GM23338 (cell line): ENCODE data around the gene POU2F3. TPM values are rescaled to one million over a fixed set of nuclear protein-coding genes. Genes with fewer than 3 reads are reported as not detected.
A peak's percentile ranks its signal among the peaks of the same experiment; 100 is the strongest.
"Not testable (repeated sequence)": the region's sequence is repeated elsewhere in the genome, so short reads cannot be mapped to it uniquely, and the experiment has no call there.

Experiments
- ATAC-seq: fragments of 200-7000 bp; cut with Tn5 transposase; 3 replicates; pipeline ENCODE4 v1.9.1; 2020
- DNase-seq: peaks from one replicate; pipeline ENCODE4 v3.0.0-alpha.2; 2015; ENCODE audit warnings: low spot score
- H2AFZ ChIP-seq: fragments of 200-600 bp; sonication (generic); 2 replicates; pipeline ENCODE4 v1.8.0; 2016; ENCODE audit warnings: antibody characterized with exemption, mild to moderate bottlenecking, moderate library complexity
- H3F3A ChIP-seq: fragments of 200-600 bp; sonication (generic); replicated peaks from 2 replicates; pipeline ENCODE4 v1.8.0; 2017; ENCODE audit warnings: antibody characterized with exemption, mixed run types, low read depth
- H3K27ac ChIP-seq: fragments of 200-600 bp; sonication (generic); 2 replicates; pipeline ENCODE4 v1.6.1; 2016; ENCODE audit warnings: low read depth
- H3K27me3 ChIP-seq: fragments of 200-600 bp; sonication (generic); 2 replicates; pipeline ENCODE4 v1.8.0; 2016; ENCODE audit warnings: mild to moderate bottlenecking, mixed run types, moderate library complexity; ENCODE audit not compliant: insufficient read depth
- H3K36me3 ChIP-seq: fragments of 200-600 bp; sonication (generic); 2 replicates; pipeline ENCODE4 v1.8.0; 2016; ENCODE audit warnings: mild to moderate bottlenecking; ENCODE audit not compliant: insufficient read depth
- H3K4me1 ChIP-seq: fragments of 200-600 bp; sonication (generic); 2 replicates; pipeline ENCODE4 v1.8.0; 2016; ENCODE audit warnings: mild to moderate bottlenecking, moderate library complexity; ENCODE audit not compliant: insufficient read depth
- H3K4me2 ChIP-seq: fragments of 200-600 bp; sonication (generic); 2 replicates; pipeline ENCODE4 v1.7.1; 2017; ENCODE audit warnings: mixed run types
- H3K4me3 ChIP-seq: fragments of 200-600 bp; sonication (generic); 2 replicates; pipeline ENCODE4 v1.6.1; 2016; ENCODE audit warnings: mixed run types
- H3K79me2 ChIP-seq: fragments of 200-600 bp; sonication (generic); replicated peaks from 2 replicates; pipeline ENCODE4 v1.8.0; 2017; ENCODE audit warnings: mild to moderate bottlenecking; ENCODE audit not compliant: insufficient read depth
- H3K9me2 ChIP-seq: fragments of 200-600 bp; sonication (generic); 2 replicates; pipeline ENCODE4 v1.8.0; 2017; ENCODE audit not compliant: insufficient read depth
- H4K20me1 ChIP-seq: fragments of 200-600 bp; sonication (generic); replicated peaks from 2 replicates; pipeline ENCODE4 v1.8.0; 2017; ENCODE audit warnings: mild to moderate bottlenecking; ENCODE audit not compliant: insufficient read depth
- H3K27ac Mint-ChIP-seq: 2 replicates; pipeline ENCODE4 v1.8.0; 2020; ENCODE audit warnings: inconsistent platforms, mild to moderate bottlenecking, moderate library complexity, mixed read lengths
- H3K27me3 Mint-ChIP-seq: 3 replicates; pipeline ENCODE4 v1.8.0; 2022; ENCODE audit warnings: low read depth, mild to moderate bottlenecking, moderate library complexity, mixed read lengths, inconsistent platforms; ENCODE audit not compliant: insufficient read depth, poor library complexity
- H3K36me3 Mint-ChIP-seq: 3 replicates; pipeline ENCODE4 v1.8.0; 2021; ENCODE audit warnings: low read depth, mild to moderate bottlenecking, inconsistent platforms, moderate library complexity, mixed read lengths
- H3K4me1 Mint-ChIP-seq: 3 replicates; pipeline ENCODE4 v1.8.0; 2020; ENCODE audit warnings: mild to moderate bottlenecking, inconsistent platforms, mixed read lengths
- H3K4me3 Mint-ChIP-seq: 3 replicates; pipeline ENCODE4 v1.8.0; 2021; ENCODE audit warnings: moderate library complexity, mild to moderate bottlenecking, inconsistent platforms, mixed read lengths
- H3K9me3 Mint-ChIP-seq: 3 replicates; pipeline ENCODE4 v1.8.0; 2020; ENCODE audit warnings: moderate library complexity, mild to moderate bottlenecking, inconsistent platforms, mixed read lengths
- CREB1 ChIP-seq: fragments of 250-450 bp; sonication (Bioruptor Pico); IDR thresholded peaks from 2 replicates; pipeline ENCODE4 v1.5.0; 2020; ENCODE audit warnings: low read depth, mild to moderate bottlenecking, moderate library complexity
- EZH2 ChIP-seq: fragments of 200-600 bp; sonication (generic); IDR thresholded peaks from one replicate; pipeline ENCODE4 v1.8.0; 2017; ENCODE audit warnings: antibody characterized with exemption, mild to moderate bottlenecking, low read depth; ENCODE audit not compliant: unreplicated experiment
- EZH2phosphoT487 ChIP-seq: fragments of 200-600 bp; sonication (generic); IDR thresholded peaks from one replicate; pipeline ENCODE4 v1.8.1; 2018; ENCODE audit warnings: antibody characterized with exemption; ENCODE audit not compliant: unreplicated experiment
- JUNB ChIP-seq: IDR thresholded peaks from one replicate; pipeline ENCODE4 v1.6.1; 2016; ENCODE audit warnings: antibody characterized with exemption; ENCODE audit not compliant: unreplicated experiment
- ZNF114 ChIP-seq: fragments of 250-450 bp; sonication (Bioruptor Pico); IDR thresholded peaks from 2 replicates; pipeline ENCODE4 v1.5.0; 2020; ENCODE audit warnings: mild to moderate bottlenecking, moderate library complexity
- ZNF331 ChIP-seq: fragments of 250-450 bp; sonication (Bioruptor Pico); IDR thresholded peaks from 2 replicates; pipeline ENCODE4 v1.5.0; 2020; ENCODE audit warnings: low read depth, mild to moderate bottlenecking, moderate library complexity
- polyA plus RNA-seq: library from polyadenylated mRNA; unstranded; fragments of >200 nt; fragmentation: Nextera tagmentation; extraction: Ambion mirVana; gene quantifications from 2 replicates; pipeline ENCODE4 v1.2.1, GENCODE V29; 2016
- total RNA-seq: library from RNA; depleted of rRNA; stranded (reverse); fragments of >200 nt; shearing (Covaris generic); gene quantifications from 2 replicates; pipeline ENCODE4 v1.2.3, GENCODE V29; 2014
- TF ChIP-seq, protein P1 (sequence below), 2 experiments: fragments of 200-600 bp in 1 of 2; sonication (generic) in 1 of 2; conservative IDR thresholded peaks; 2 replicates each; pipeline versions ENCODE4 v1.5.1 to v1.6.1; 2016 to 2017; ENCODE audit warnings: antibody characterized with exemption in 2 of 2, low read depth in 2 of 2, mild to moderate bottlenecking in 2 of 2, moderate library complexity in 1 of 2
- TF ChIP-seq, protein P2 (sequence below): IDR thresholded peaks from 2 replicates; pipeline ENCODE4 v1.6.1; 2016; ENCODE audit warnings: antibody characterized with exemption

Gene POU2F3
- total and polyA plus RNA-seq, 2 experiments from 2014 or later: 0.45 to 0.79 TPM

DNA sequence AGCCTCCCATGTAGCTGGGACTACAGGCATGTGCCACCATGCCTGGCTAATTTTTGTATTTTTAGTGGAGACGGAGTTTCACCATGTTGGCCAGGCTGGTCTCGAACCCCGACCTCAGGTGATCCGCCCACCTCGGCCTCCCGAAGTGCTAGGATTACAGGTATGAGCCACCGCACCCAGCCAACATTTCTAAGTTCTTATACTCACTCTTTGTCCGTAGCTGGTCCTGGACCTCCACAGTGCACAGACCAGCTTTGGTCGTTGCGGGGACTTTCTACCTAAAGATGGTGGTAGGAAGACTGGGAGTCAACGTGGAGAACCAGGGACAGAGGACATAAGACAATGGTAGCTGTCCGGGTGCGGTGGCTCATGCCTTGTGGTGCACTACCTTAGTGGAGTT lies 13.4 kb downstream of the POU2F3 start:
- H3K4me2 ChIP-seq, H3K4me3 ChIP-seq, H3K36me3 Mint-ChIP-seq, H3K27ac ChIP-seq, H3K27ac Mint-ChIP-seq, H2AFZ ChIP-seq, H3K79me2 ChIP-seq, ATAC-seq, H3K4me3 Mint-ChIP-seq, H3K9me3 Mint-ChIP-seq, H3K36me3 ChIP-seq, H3F3A ChIP-seq, DNase-seq, H3K9me2 ChIP-seq, H4K20me1 ChIP-seq: not testable (repeated sequence)
- Mint-ChIP-seq H3K4me1 (peaks cover 47% of the 10 kb centered on the region), H3K27me3 (peaks cover 36% of the 10 kb centered on the region)
- peaks cover 34% of the 10 kb centered on the region for H3K4me1 ChIP-seq
- H3K27me3 ChIP-seq: peaks cover 26% of the 10 kb centered on the region

- H3K36me3 ChIP-seq: no peaks in the 10 kb centered on the region
- H3K36me3 Mint-ChIP-seq: no peaks in the 10 kb centered on the region; the same call in 2 of the 3 replicates
- H3K79me2 ChIP-seq: no peaks in the 10 kb centered on the region
- peak overlapping the region; percentile 78 for H3K4me2 ChIP-seq
- peak overlapping the region; percentile 66 for H3K4me3 Mint-ChIP-seq
- H3K4me1 ChIP-seq: peaks cover 24% of the 10 kb centered on the region
- peak; percentile 80 for ATAC-seq
- H3K27ac Mint-ChIP-seq: peak overlapping the region; percentile 90
- no peak overlapping the region for H3K27ac ChIP-seq
- peaks cover 29% of the 10 kb centered on the region for H3K27me3 ChIP-seq
- TF ChIP-seq ZNF331 (CRISPR knock-in tag) (no peak), CREB1 (CRISPR knock-in tag) (no peak), EZH2phosphoT487 (no peak), EZH2 (no peak), ZNF114 (CRISPR knock-in tag) (no peak), JUNB (no peak)
- TF ChIP-seq, protein P1, sequence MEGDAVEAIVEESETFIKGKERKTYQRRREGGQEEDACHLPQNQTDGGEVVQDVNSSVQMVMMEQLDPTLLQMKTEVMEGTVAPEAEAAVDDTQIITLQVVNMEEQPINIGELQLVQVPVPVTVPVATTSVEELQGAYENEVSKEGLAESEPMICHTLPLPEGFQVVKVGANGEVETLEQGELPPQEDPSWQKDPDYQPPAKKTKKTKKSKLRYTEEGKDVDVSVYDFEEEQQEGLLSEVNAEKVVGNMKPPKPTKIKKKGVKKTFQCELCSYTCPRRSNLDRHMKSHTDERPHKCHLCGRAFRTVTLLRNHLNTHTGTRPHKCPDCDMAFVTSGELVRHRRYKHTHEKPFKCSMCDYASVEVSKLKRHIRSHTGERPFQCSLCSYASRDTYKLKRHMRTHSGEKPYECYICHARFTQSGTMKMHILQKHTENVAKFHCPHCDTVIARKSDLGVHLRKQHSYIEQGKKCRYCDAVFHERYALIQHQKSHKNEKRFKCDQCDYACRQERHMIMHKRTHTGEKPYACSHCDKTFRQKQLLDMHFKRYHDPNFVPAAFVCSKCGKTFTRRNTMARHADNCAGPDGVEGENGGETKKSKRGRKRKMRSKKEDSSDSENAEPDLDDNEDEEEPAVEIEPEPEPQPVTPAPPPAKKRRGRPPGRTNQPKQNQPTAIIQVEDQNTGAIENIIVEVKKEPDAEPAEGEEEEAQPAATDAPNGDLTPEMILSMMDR (conservative IDR thresholded peaks at IDR 0.05; ENCODE audit: low read depth in 2 of 2): no peak
- TF ChIP-seq, protein P2, sequence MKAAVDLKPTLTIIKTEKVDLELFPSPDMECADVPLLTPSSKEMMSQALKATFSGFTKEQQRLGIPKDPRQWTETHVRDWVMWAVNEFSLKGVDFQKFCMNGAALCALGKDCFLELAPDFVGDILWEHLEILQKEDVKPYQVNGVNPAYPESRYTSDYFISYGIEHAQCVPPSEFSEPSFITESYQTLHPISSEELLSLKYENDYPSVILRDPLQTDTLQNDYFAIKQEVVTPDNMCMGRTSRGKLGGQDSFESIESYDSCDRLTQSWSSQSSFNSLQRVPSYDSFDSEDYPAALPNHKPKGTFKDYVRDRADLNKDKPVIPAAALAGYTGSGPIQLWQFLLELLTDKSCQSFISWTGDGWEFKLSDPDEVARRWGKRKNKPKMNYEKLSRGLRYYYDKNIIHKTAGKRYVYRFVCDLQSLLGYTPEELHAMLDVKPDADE: no peak
- no peak overlapping the region; the same call in 1 of the 2 replicates for H2AFZ ChIP-seq
- H4K20me1 ChIP-seq: no peaks in the 10 kb centered on the region
- no peaks in the 10 kb centered on the region; the same call in 1 of the 2 replicates for H3K9me2 ChIP-seq
- no peaks in the 10 kb centered on the region for H3F3A ChIP-seq
- H3K27me3 Mint-ChIP-seq: peaks cover 31% of the 10 kb centered on the region
- no peaks in the 10 kb centered on the region for H3K9me3 Mint-ChIP-seq
- H3K4me3 ChIP-seq: peak overlapping the region; percentile 49
- peaks cover 37% of the 10 kb centered on the region for H3K4me1 Mint-ChIP-seq
- DNase-seq: peak; percentile 91
Measured at GRCh38 chr11:120254788-120255518, 15.0 kb downstream of the POU2F3 start.
